ENCODE data around the gene TUBB2B. TPM values are rescaled to one million over a fixed set of nuclear protein-coding genes. Genes with fewer than 3 reads are reported as not detected.

TUBB2B gene
- total and polyA plus RNA-seq, 9 of the 15 experiments (the other 6 are each of a cell fraction or from before 2014, with no cell fraction given), result 0.11 to 9.7 (median 4.6) TPM

GRCh38 chr6:3226481-3227362, 731 bp downstream of the TUBB2B start (continued):
- TF ChIP-seq HES1 (IDR thresholded peaks at IDR 0.05; ENCODE audit: low read depth) (peak; percentile 61; the same call in 1 of the 2 replicates), KDM2B (CRISPR knock-in tag; IDR thresholded peaks at IDR 0.05) (0 out of 2 replicates have a peak, but pooled peaks have one; percentile 44), MTF1 (CRISPR knock-in tag; IDR thresholded peaks at IDR 0.05; ENCODE audit: borderline replicate concordance) (no peak), GATAD2A (IDR thresholded peaks at IDR 0.05) (no peak), HSF4 (CRISPR knock-in tag; IDR thresholded peaks at IDR 0.05; ENCODE audit: borderline replicate concordance) (no peak), SIX5 (IDR thresholded peaks at IDR 0.05; ENCODE audit: borderline replicate concordance in 1 of 2, insufficient read depth in 1 of 2, low read depth in 1 of 2, low read length in 2 of 2) (no peak), CBX1 (IDR thresholded peaks at IDR 0.05; ENCODE audit: low read depth) (0 out of 2 replicates have a peak, but pooled peaks have one; percentile 15), FOXP4 (CRISPR knock-in tag; IDR thresholded peaks at IDR 0.05; ENCODE audit: borderline replicate concordance) (no peak), RFX5 (IDR thresholded peaks at IDR 0.05; ENCODE audit: low read depth, low read length) (no peak), ARID1B (IDR thresholded peaks at IDR 0.05) (no peak), L3MBTL2 (IDR thresholded peaks at IDR 0.05) (peak; percentile 97), TFE3 (CRISPR knock-in tag; IDR thresholded peaks at IDR 0.05) (no peak), E2F8 (IDR thresholded peaks at IDR 0.05; ENCODE audit: low read depth, partially characterized antibody) (no peak)
- TF ChIP-seq, protein P1, sequence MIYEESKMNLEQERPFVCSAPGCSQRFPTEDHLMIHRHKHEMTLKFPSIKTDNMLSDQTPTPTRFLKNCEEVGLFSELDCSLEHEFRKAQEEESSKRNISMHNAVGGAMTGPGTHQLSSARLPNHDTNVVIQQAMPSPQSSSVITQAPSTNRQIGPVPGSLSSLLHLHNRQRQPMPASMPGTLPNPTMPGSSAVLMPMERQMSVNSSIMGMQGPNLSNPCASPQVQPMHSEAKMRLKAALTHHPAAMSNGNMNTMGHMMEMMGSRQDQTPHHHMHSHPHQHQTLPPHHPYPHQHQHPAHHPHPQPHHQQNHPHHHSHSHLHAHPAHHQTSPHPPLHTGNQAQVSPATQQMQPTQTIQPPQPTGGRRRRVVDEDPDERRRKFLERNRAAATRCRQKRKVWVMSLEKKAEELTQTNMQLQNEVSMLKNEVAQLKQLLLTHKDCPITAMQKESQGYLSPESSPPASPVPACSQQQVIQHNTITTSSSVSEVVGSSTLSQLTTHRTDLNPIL (CRISPR knock-in tag; IDR thresholded peaks at IDR 0.05), result no peak
- TF ChIP-seq, protein P2, sequence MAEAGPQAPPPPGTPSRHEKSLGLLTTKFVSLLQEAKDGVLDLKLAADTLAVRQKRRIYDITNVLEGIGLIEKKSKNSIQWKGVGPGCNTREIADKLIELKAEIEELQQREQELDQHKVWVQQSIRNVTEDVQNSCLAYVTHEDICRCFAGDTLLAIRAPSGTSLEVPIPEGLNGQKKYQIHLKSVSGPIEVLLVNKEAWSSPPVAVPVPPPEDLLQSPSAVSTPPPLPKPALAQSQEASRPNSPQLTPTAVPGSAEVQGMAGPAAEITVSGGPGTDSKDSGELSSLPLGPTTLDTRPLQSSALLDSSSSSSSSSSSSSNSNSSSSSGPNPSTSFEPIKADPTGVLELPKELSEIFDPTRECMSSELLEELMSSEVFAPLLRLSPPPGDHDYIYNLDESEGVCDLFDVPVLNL (CRISPR knock-in tag; IDR thresholded peaks at IDR 0.05; ENCODE audit: low read depth), result peak; percentile 70; the same call in 1 of the 2 replicates
